SK-N-SH treated with all-trans-retinoic acid at 6 μM for 48 hours (cell line): ENCODE data around the gene NTN3.

Source experiments
- ARNTL ChIP-seq: fragments of 450-650 bp; formaldehyde crosslinking; IDR thresholded peaks from 2 replicates; pipeline ENCODE4 v1.5.0; 2020; ENCODE audit warnings: low read depth, mild to moderate bottlenecking, moderate library complexity, borderline replicate concordance
- BACH2 ChIP-seq: fragments of 250-450 bp; sonication (Bioruptor Pico); IDR thresholded peaks from 2 replicates; pipeline ENCODE4 v1.9.0; 2021; ENCODE audit warnings: mild to moderate bottlenecking, borderline replicate concordance
- CREB5 ChIP-seq: fragments of 250-450 bp; sonication (Bioruptor Pico); IDR thresholded peaks from 2 replicates; pipeline ENCODE4 v1.5.1; 2020; ENCODE audit warnings: low read depth, mild to moderate bottlenecking, moderate library complexity
- CSRNP3 ChIP-seq: fragments of 250-450 bp; sonication (Bioruptor Pico); IDR thresholded peaks from 2 replicates; pipeline ENCODE4 v1.5.1; 2021; ENCODE audit warnings: mild to moderate bottlenecking, moderate library complexity
- GLIS3 ChIP-seq: fragments of 250-450 bp; sonication (Bioruptor Pico); IDR thresholded peaks from 2 replicates; pipeline ENCODE4 v1.5.0; 2020; ENCODE audit warnings: mild to moderate bottlenecking, moderate library complexity
- ISL1 ChIP-seq: fragments of 250-450 bp; sonication (Bioruptor Pico); IDR thresholded peaks from 2 replicates; pipeline ENCODE4 v2.1.2; 2022; ENCODE audit warnings: mild to moderate bottlenecking, moderate library complexity
- PATZ1 ChIP-seq: fragments of 250-450 bp; sonication (Bioruptor Pico); IDR thresholded peaks from 2 replicates; pipeline ENCODE4 v1.8.0; 2020; ENCODE audit warnings: mild to moderate bottlenecking, moderate library complexity, borderline replicate concordance
- SNAI2 ChIP-seq: fragments of 250-450 bp; sonication (Bioruptor Pico); IDR thresholded peaks from 2 replicates; pipeline ENCODE4 v1.5.0; 2020; ENCODE audit warnings: mild to moderate bottlenecking, moderate library complexity
- TOX ChIP-seq: fragments of 250-450 bp; sonication (Bioruptor Pico); IDR thresholded peaks from 2 replicates; pipeline ENCODE4 v1.8.0; 2021; ENCODE audit warnings: mild to moderate bottlenecking, moderate library complexity, borderline replicate concordance
- ZC3H10 ChIP-seq: fragments of 250-450 bp; sonication (Bioruptor Pico); IDR thresholded peaks from 2 replicates; pipeline ENCODE4 v1.5.1; 2021; ENCODE audit warnings: mild to moderate bottlenecking, moderate library complexity
- ZNF565 ChIP-seq: fragments of 450-650 bp; formaldehyde crosslinking; conservative IDR thresholded peaks from 2 replicates; pipeline ENCODE4 v1.5.0; 2020; ENCODE audit warnings: low read depth, mild to moderate bottlenecking, moderate library complexity
- ZNF8 ChIP-seq: fragments of 450-650 bp; formaldehyde crosslinking; IDR thresholded peaks from 2 replicates; pipeline ENCODE4 v1.5.0; 2020; ENCODE audit warnings: mild to moderate bottlenecking, moderate library complexity

DNA sequence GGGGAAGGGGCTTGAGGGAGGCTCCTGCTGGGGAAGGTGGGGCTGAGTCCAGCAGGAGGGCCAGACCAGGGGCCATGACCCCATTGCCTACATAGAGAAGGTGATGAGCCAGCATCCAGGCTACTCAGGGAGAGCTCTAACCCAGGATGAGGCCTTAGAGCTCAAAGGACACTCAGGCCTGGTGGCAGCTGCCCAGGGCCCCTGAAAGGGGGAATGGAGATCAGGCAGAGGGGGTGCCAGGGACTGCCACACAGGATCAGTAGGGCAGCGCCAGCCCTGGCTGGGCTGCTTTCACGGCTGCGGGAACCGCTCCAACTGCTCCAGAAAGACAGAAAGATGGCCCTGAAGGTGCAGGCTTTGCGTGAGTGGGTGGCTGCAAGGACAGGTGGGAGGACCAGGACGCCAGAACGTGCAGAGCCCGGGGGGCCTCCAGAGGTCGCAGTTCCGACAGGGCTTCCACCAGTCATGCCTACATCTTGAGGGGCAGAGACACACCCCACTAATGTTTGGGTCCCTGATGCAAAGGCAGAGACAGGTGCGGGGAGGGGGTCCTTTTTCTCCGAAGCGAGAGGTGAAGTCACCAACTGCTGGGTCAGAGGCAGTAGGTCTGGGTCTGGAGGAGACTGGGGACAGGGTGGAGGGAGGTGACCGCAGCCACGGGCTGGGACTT lies 41.8 kb downstream of the NTN3 start:
- TF ChIP-seq PATZ1, result no peak
- no peak for TF ChIP-seq GLIS3 (CRISPR knock-in tag)
- TF ChIP-seq ZNF8 (CRISPR knock-in tag), result no peak
- TF ChIP-seq SNAI2 (CRISPR knock-in tag), result no peak
- no peak for TF ChIP-seq TOX
- no peak for TF ChIP-seq BACH2 (CRISPR knock-in tag)
- TF ChIP-seq CREB5, result no peak
- TF ChIP-seq ZC3H10 (CRISPR knock-in tag), result no peak
- TF ChIP-seq ARNTL (CRISPR knock-in tag), result no peak
- no peak for TF ChIP-seq ZNF565
- TF ChIP-seq ISL1 (CRISPR knock-in tag), result no peak
- no peak for TF ChIP-seq CSRNP3
